Testis (tissue), 3 donors: ENCODE data around the gene TNS3. TPM values are rescaled to one million over a fixed set of nuclear protein-coding genes. Genes with fewer than 3 reads are reported as not detected.

Experiments
- DNase-seq: peaks from one replicate; pipeline ENCODE4 v3.0.0-alpha.2; 2019
- H3K27ac ChIP-seq, 2 donors: fragments of 200-600 bp; sonication (generic); one replicate each; pipeline ENCODE4 v1.5.1; 2019
- H3K27me3 ChIP-seq: fragments of 200-600 bp; sonication (generic); one replicate; pipeline ENCODE4 v1.5.1; 2019
- H3K36me3 ChIP-seq: fragments of 200-600 bp; sonication (generic); one replicate; pipeline ENCODE4 v1.5.1; 2017; ENCODE audit warnings: low read depth; ENCODE audit errors: missing control alignments
- H3K4me1 ChIP-seq: fragments of 200-600 bp; sonication (generic); one replicate; pipeline ENCODE4 v1.5.1; 2019
- H3K4me3 ChIP-seq, 2 donors: fragments of 200-600 bp; sonication (generic); one replicate each; pipeline ENCODE4 v1.5.1; 2017 to 2019
- H3K9me3 ChIP-seq: fragments of 200-600 bp; sonication (generic); one replicate; pipeline ENCODE4 v1.5.1; 2017
- POLR2A ChIP-seq: fragments of 450-650 bp; IDR thresholded peaks from one replicate; pipeline ENCODE4 v1.6.1; 2017; ENCODE audit warnings: antibody characterized with exemption, mild to moderate bottlenecking, moderate library complexity
- WGBS, 2 donors: methylation state at CpG; one replicate each; pipeline ENCODE4 v1.1.5; 2018; 5-methylcytosine and 5-hydroxymethylcytosine counted together
- intact Hi-C: fragments of 100-400 bp; cut with DNase I; formaldehyde crosslinking; loops from one replicate; pipeline ENCODE4 v1.15.1; 2023; ENCODE audit warnings: low total_unique reads
- polyA plus RNA-seq: library from polyadenylated mRNA; stranded (reverse); fragments of 350-450 nt; fragmentation: Illumina TruSeq; extraction: RNeasy Lipid Tissue Mini Kit (QIAGEN cat#74804); gene quantifications from one replicate; pipeline ENCODE4 v1.2.3, GENCODE V29; 2014; ENCODE audit warnings: low read depth, low replicate concordance; ENCODE audit not compliant: insufficient read depth
- total RNA-seq, 2 donors: library from RNA; depleted of rRNA; stranded (reverse); fragments of >200 nt; gene quantifications; one replicate each; pipeline ENCODE4 v1.2.3, GENCODE V29; 2016
- TF ChIP-seq, protein P1 (sequence below), 3 experiments: fragments of 450-650 bp in 2 of 3; fragments of 200-600 bp in 1 of 3; sonication (generic) in 1 of 3; IDR thresholded peaks; one replicate each; pipeline ENCODE4 v1.5.1; 2016 to 2019; ENCODE audit warnings: antibody characterized with exemption in 3 of 3, mild to moderate bottlenecking in 2 of 3, moderate library complexity in 1 of 3

The TNS3 gene
- total and polyA plus RNA-seq, 3 donors from 2014 or later = 28.5 to 93.5 (median 60.0) TPM

DNA sequence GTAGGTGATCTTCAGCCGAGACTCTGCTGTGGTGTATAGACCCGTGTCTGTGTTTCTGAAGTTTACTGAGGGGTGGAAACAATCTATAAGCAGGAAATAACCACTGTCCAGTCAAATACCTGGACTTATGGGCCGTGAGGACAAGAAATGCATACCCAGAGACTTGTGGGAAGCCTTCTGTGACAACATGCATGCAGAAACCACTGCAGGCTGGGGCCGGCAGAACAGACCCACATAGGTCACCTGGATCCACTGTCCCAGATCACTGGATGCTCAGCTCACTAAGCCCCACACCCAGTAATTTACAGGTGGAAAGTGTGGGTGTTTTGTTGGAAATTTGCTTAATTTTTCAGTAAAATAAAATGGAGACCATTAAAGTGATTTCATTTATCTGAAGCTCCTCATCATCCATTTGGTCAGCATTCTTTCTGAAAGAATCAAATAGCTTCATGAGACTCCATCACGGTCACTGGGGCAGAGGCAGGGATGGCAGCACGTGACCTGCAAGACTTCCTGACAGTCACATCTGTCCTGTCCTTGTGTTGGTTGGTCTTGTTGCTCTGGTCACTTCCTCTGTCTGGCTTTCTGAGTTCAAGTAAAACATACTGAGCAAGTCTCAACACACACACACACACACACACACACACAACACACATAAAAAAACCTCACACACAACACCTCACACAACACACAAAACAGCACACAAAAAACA, 108.3 kb downstream of the TNS3 start:
- intact Hi-C loops = no loop called here
- WGBS, 2 donors = 76 to 82% methylated on average over 6 of the region's 6 CpGs

DNA sequence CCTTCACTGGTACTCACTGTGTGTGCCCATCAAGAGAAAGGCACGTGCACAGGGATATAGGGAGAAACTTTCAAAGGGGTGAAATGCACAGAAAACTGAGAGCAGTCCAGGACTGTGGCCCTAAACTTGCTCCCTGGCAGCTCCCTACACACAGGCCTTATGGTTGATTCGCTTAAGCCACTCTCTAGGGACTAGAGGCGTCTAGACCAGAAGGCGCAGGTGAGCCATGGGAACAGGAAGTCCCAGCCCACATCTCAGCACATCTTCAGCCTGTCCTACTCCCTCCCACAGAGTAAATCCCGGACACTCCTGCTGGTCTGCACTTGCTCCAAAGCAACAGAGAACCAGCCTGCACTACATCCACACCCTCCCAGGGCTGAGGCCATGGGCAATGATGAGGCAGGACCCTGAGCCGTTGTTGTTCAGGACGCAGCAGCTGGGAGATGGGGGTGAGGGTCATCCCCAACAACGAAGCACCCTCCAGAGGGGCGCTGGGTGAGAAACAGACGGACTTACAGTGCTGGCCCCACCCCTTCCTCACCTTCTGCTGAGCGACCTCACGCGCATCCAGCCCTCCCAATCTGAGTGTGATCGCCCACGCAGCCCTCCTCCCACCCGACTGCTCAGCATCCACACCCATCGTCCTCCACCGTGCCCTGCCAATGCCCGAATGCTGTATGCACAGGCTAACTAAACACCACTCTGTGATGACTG, 109.3 kb downstream of the TNS3 start:
- TF ChIP-seq POLR2A = no peak
- TF ChIP-seq, protein P1, sequence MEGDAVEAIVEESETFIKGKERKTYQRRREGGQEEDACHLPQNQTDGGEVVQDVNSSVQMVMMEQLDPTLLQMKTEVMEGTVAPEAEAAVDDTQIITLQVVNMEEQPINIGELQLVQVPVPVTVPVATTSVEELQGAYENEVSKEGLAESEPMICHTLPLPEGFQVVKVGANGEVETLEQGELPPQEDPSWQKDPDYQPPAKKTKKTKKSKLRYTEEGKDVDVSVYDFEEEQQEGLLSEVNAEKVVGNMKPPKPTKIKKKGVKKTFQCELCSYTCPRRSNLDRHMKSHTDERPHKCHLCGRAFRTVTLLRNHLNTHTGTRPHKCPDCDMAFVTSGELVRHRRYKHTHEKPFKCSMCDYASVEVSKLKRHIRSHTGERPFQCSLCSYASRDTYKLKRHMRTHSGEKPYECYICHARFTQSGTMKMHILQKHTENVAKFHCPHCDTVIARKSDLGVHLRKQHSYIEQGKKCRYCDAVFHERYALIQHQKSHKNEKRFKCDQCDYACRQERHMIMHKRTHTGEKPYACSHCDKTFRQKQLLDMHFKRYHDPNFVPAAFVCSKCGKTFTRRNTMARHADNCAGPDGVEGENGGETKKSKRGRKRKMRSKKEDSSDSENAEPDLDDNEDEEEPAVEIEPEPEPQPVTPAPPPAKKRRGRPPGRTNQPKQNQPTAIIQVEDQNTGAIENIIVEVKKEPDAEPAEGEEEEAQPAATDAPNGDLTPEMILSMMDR (IDR thresholded peaks at IDR 0.05) = no peak
- H3K9me3 ChIP-seq = no peaks in the 10 kb centered on the region
- H3K27ac ChIP-seq = peak overlapping the region in 1 of 2 donors; percentile 48
- H3K4me1 ChIP-seq = peaks cover 33% of the 10 kb centered on the region
- WGBS, 2 donors = 76 to 89% methylated on average over 16 to 19 of the region's 19 CpGs
- H3K4me3 ChIP-seq = no peak overlapping the region
- H3K36me3 ChIP-seq = no peaks in the 10 kb centered on the region
- intact Hi-C loops = no loop called here
- no peaks in the 10 kb centered on the region for H3K27me3 ChIP-seq
- no peak for DNase-seq

More for the DNA sequence above, 108.3 kb downstream of the TNS3 start:
- H3K4me1 ChIP-seq = peaks cover 42% of the 10 kb centered on the region
- H3K4me3 ChIP-seq = no peak overlapping the region
- H3K27ac ChIP-seq = no peak overlapping the region
- no peaks in the 10 kb centered on the region for H3K36me3 ChIP-seq
- TF ChIP-seq POLR2A = no peak
- TF ChIP-seq, protein P1 (IDR thresholded peaks at IDR 0.05) = no peak
- no peaks in the 10 kb centered on the region for H3K27me3 ChIP-seq
- DNase-seq = no peak
- H3K9me3 ChIP-seq = no peaks in the 10 kb centered on the region

DNA sequence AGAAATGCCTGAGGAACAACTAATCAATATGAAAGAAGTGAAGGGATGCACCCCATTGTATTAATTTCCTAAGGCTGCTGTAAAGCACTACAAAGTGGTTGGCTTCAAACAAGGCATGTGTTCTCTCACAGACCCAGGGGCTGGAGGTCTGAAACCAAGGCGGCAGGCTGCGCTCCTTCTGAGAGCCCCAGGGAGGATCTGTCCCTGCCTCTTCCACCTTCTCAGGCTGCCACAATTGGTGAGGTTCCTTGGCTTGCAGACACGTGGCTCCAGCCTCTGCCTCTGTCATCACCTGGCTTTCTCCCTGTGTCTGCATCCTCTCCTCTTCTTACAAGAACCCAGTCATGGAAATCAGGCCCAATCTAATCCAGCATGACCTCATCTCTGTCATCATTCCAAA, 110.1 kb downstream of the TNS3 start:
- no peak for DNase-seq
- WGBS, 2 donors = 78 to 82% methylated on average over 3 of the region's 3 CpGs
- no peaks in the 10 kb centered on the region for H3K36me3 ChIP-seq
- TF ChIP-seq, protein P1 (IDR thresholded peaks at IDR 0.05) = no peak
- TF ChIP-seq POLR2A = no peak
- peaks cover 25% of the 10 kb centered on the region for H3K4me1 ChIP-seq
- intact Hi-C loops = no loop called here
- H3K4me3 ChIP-seq = no peak overlapping the region
- peak overlapping the region in 1 of 2 donors; percentile 27 for H3K27ac ChIP-seq
- H3K9me3 ChIP-seq = no peaks in the 10 kb centered on the region
- H3K27me3 ChIP-seq = no peaks in the 10 kb centered on the region

DNA sequence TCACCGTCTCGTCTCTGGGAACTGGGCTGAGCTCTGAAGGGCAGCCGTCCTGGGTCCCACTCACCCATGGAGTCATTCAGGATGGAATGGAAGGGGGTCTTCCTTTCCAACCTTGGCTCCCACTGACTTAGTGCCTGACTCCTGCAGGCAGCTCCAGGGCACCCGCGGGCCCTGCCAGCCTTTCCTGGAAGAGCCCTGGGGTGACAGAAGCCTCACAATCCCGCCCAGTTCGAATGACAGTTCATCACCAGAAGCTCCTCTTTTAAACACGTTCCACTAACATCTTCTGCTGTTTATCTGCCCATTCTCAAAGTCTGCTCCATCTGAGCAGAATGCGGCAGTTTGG, 110.6 kb downstream of the TNS3 start:
- Histone ChIP-seq H3K27me3 (no peaks in the 10 kb centered on the region), H3K27ac (peak overlapping the region in 1 of 2 donors; percentile 27), H3K9me3 (no peaks in the 10 kb centered on the region), H3K4me3 (no peak overlapping the region), H3K36me3 (no peaks in the 10 kb centered on the region), H3K4me1 (peaks cover 20% of the 10 kb centered on the region)
- intact Hi-C loops = no loop called here
- TF ChIP-seq, protein P1 (IDR thresholded peaks at IDR 0.05) = no peak
- no peak for TF ChIP-seq POLR2A
- no peak for DNase-seq
- 93 to 94% methylated on average over 8 to 9 of the region's 9 CpGs for WGBS, 2 donors
